Activated T-cell treated with anti-CD3 and anti-CD28 coated beads, Interleukin-2, amount 50 U/mL, for 4 hours (primary cell): ENCODE results near the gene SGSM2. TPM values are rescaled to one million over a fixed set of nuclear protein-coding genes. Genes with fewer than 3 reads are reported as not detected.

Experiments
- ATAC-seq, 2 donors: fragments of 200-7000 bp; cut with Tn5 transposase; one replicate each; pipeline ENCODE4 v1.10.0; 2021
- DNase-seq: peaks from one replicate; pipeline ENCODE4 v3.0.0-alpha.2; 2020
- H3K27me3 Mint-ChIP-seq: one replicate; pipeline ENCODE4 v1.8.0; 2021; ENCODE audit warnings: low read depth, mixed read lengths
- H3K36me3 Mint-ChIP-seq: one replicate; pipeline ENCODE4 v1.8.0; 2022; ENCODE audit warnings: mixed read lengths; ENCODE audit not compliant: insufficient read depth
- H3K4me1 Mint-ChIP-seq: one replicate; pipeline ENCODE4 v1.8.0; 2021; ENCODE audit warnings: low read depth, mixed read lengths
- H3K4me3 Mint-ChIP-seq: one replicate; pipeline ENCODE4 v1.8.0; 2021; ENCODE audit warnings: mild to moderate bottlenecking, moderate library complexity, mixed read lengths
- H3K9me3 Mint-ChIP-seq: one replicate; pipeline ENCODE4 v1.8.0; 2021; ENCODE audit warnings: mixed read lengths
- total RNA-seq, 3 donors: library from RNA; stranded (reverse); gene quantifications; one replicate each; pipeline ENCODE4 v1.2.1, GENCODE V29; 2021

SGSM2 gene
- total RNA-seq, 3 donors from 2014 or later: 40.1 to 41.3 (median 40.6) TPM

DNA sequence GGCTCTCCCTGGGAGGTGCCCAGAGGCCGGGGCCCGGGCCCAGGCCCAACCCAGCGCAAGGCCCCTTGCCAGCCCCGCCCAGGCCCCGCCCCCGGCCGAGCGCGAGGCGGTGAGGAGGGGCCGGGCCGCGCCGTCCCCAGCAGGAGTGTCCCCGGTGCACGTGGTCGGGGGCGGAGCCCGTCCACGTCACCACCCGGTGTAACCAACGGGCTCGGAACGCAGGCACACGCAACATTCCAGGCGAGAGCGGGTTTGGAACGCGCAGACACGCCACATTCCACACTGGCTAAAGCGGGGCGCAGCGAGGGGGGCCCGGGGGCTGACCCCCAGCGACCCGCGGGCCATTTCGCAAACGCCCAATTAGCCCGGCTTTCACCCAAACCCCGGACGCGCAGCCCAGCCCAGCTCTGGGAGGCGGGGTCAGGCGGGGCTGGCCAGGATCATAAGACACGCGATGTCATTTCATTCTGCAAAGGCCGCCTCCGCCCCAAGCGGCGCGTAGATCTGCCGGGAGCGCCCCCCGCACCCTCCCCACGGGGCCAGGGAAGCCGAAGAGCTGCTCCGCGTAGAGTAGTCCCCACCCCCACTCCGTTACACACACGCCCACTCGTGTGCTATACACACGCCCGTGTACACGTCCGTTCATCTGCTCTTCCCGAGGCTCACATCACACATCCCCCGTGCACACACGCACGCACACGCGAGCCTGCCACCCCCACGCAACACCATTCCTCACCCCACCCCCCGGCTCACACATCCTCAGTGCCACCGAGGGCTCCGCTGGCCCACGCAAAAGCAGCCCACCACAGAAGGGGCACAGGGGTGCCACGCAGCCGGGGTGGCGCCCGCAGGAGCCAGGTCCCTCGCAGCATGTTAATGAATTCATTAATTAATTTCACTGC, 62.5 kb downstream of the SGSM2 start:
- peak overlapping the region; percentile 97 for H3K4me3 Mint-ChIP-seq
- H3K27me3 Mint-ChIP-seq: no peaks in the 10 kb centered on the region
- DNase-seq (peak; percentile 89), ATAC-seq (peak; percentile 61 to 62)
- no peaks in the 10 kb centered on the region for H3K9me3 Mint-ChIP-seq
- H3K4me1 Mint-ChIP-seq: peaks cover 46% of the 10 kb centered on the region
- H3K36me3 Mint-ChIP-seq: no peaks in the 10 kb centered on the region

DNA sequence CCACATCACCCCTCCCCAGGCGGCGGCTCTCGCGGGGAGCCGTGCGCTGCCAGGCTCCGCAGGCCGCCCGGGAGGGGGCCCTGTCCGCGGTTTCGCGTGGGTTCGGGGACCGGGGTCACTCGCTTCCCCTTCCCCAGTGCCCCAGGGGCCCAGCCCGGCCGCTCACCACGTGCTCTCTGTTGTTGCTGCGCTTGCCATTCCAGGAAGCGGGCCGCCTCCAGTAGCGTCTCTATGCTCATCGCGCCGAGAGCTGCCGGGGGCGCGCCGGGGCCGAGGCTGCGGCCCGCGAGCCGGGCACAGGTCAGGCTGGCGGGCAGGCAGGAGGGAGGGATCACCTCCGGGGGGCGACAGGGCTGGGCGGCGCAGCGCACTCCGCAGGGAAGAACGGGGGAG, 63.2 kb downstream of the SGSM2 start:
- H3K36me3 Mint-ChIP-seq: no peaks in the 10 kb centered on the region
- H3K4me3 Mint-ChIP-seq: peak overlapping the region; percentile 97
- H3K27me3 Mint-ChIP-seq: no peaks in the 10 kb centered on the region
- H3K9me3 Mint-ChIP-seq: no peaks in the 10 kb centered on the region
- peak in 1 of 2 donors; percentile 3 for ATAC-seq
- DNase-seq: peak; percentile 50
- peaks cover 48% of the 10 kb centered on the region for H3K4me1 Mint-ChIP-seq

DNA sequence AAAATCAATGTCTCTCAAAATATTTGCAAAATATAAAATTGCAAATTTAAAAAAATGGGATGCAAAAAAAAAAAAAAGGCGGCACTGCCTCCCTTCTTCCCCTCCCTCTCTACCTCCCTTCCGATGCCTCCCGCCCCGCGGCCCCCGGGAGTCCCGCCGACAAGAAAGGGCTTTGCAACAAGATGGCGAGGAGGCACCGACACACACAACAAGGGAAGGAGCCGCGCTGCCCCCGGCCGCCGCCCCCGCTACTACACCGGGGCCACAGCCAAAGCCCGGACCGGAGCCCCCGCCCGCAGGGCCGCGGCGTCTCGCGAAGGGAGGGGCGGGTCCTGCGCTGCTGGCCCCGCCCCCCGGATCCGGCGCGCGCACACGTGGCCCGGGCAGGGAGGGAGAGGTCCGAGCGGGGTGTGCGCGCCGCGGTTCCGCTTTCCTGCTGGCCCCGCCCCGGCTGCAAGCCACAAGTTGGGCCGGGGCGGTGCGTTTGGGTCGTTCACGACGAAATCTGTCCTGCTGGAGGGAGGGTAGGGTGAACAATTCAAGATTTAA, 63.6 kb downstream of the SGSM2 start, which contains the start of gene MNT:
MNT (minus strand) TSS at position 184 of the 549 bp plus-strand sequence. CDS start 348 bp downstream, outside the sequence.
- H3K4me1 Mint-ChIP-seq: peaks cover 44% of the 10 kb centered on the region
- H3K36me3 Mint-ChIP-seq: no peaks in the 10 kb centered on the region
- peak; percentile 93 for DNase-seq
- no peaks in the 10 kb centered on the region for H3K9me3 Mint-ChIP-seq
- peak; percentile 47 to 49 for ATAC-seq
- H3K27me3 Mint-ChIP-seq: no peaks in the 10 kb centered on the region
- peak within 1 kb of the TSS; percentile 97 for H3K4me3 Mint-ChIP-seq

DNA sequence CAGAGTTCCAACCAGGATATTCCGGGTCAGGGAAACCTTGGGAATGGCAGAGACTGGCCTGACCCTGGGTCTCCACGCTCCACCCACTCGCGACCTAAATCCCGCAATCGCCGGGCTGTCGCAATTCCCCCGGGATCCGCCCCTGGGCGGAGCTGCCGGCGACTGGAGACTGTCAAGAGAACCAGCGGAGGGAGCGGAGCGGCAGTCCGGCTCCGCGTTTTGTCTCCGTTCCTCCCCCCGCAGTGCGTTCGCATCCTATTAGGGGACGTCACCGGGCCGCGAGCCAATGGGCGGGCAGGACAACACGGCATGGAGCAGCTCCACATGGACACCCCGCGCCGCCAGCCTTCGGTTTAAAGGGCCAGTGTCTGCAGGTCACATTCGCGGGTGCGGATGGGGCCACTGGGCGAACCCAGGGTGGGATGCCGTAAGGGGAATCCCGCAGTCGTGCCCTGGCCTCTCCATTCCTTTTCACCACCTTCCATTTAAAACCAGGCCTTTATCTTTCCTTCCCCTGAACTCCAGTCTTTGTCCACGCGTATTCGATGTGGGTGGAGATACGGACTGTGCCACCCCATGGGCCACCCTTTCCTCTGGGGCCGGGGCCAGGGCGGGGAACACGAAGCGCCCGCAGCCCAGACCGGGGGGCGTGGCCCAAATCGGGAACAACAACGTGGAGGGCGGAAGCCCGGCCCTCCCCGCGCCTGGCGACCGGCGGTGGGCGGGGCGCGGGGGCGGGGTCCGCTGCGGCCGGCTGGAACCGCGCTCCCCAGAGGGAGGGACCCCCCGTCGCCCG, 64.3 kb downstream of the SGSM2 start:
- peak; percentile 99 for DNase-seq
- Mint-ChIP-seq H3K4me3 (peak overlapping the region; percentile 97), H3K27me3 (no peaks in the 10 kb centered on the region), H3K4me1 (peaks cover 40% of the 10 kb centered on the region), H3K36me3 (no peaks in the 10 kb centered on the region), H3K9me3 (no peaks in the 10 kb centered on the region)
- peak; percentile 55 to 59 for ATAC-seq

DNA sequence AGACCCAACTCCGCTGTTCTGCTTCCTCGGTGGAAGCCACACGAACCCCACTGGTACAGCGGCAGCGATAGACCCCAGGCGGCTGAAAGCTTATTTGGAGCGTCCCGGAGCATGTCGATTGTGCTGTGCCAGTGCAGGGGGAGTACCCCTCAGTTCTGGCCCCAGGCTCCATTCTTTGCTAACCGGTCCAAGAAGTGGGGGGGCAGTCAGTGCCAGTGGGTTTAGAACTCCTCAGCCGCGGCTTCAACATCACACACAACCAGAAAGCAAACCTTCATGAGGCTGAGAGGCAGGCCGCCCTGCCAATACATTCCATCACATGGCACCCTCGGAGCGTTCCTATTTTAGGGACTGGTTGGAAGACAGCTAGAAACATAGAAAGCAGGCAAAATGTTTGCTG, 65.2 kb downstream of the SGSM2 start:
- Mint-ChIP-seq H3K36me3 (no peaks in the 10 kb centered on the region), H3K27me3 (no peaks in the 10 kb centered on the region), H3K4me3 (peak overlapping the region; percentile 77), H3K4me1 (peaks cover 40% of the 10 kb centered on the region), H3K9me3 (no peaks in the 10 kb centered on the region)
- DNase-seq (no peak), ATAC-seq (no peak)

DNA sequence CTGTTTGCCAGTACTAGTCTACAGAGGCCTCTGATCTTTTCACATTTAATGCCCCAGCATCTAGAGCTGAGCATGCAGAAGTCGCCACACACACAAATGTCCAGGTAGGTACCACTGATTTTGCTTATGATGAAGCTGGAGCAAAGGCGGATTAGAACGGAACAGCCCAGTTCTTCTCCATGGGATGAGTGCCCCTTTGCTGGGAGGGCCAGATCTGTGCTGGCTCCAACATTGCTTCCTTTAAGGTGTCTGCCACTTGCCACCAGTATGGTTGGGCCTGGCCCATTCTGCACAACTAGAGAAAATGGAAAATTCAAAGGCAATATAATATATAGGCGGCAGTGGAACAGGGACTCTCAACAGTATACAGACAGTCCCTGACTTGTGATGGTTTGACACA, 65.7 kb downstream of the SGSM2 start:
- Mint-ChIP-seq H3K4me3 (peak overlapping the region; percentile 77), H3K4me1 (peaks cover 35% of the 10 kb centered on the region), H3K27me3 (no peaks in the 10 kb centered on the region), H3K9me3 (no peaks in the 10 kb centered on the region), H3K36me3 (no peaks in the 10 kb centered on the region)
- ATAC-seq (no peak), DNase-seq (no peak)

DNA sequence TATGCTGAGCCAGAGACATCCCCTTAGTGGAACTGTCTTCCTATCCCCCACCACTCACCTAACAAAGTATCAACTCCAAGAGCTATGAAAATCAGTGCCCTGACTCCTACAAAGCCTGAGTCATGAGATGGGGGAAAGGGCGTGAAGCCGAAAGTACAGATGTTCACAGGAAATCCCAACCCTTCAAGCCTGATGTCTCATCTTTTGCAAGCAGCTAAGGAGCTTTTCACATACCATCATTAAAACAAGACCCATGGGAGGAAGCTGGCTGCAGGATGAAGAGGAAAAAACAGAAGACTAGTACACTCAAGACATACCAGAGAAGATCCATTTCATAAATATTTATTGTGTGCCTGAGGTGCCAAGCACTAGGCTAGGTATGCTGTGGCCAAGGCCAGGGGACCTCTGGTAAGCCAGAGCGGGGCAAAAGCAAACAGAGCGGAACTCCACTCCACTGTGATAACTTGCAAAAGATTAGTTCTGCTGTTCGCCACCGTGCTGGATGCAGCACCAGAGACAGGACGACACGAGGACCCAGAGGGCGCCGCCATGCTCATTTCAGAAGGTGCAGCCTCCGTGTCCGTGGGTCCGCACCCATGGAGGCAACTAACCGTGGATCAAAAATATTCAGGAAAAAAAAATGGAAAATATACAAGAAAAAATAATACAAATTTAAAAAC, 68.1 kb downstream of the SGSM2 start:
- Mint-ChIP-seq H3K9me3 (no peaks in the 10 kb centered on the region), H3K4me1 (peaks cover 24% of the 10 kb centered on the region), H3K4me3 (no peak overlapping the region), H3K27me3 (no peaks in the 10 kb centered on the region), H3K36me3 (no peaks in the 10 kb centered on the region)
- ATAC-seq (no peak), DNase-seq (no peak)

DNA sequence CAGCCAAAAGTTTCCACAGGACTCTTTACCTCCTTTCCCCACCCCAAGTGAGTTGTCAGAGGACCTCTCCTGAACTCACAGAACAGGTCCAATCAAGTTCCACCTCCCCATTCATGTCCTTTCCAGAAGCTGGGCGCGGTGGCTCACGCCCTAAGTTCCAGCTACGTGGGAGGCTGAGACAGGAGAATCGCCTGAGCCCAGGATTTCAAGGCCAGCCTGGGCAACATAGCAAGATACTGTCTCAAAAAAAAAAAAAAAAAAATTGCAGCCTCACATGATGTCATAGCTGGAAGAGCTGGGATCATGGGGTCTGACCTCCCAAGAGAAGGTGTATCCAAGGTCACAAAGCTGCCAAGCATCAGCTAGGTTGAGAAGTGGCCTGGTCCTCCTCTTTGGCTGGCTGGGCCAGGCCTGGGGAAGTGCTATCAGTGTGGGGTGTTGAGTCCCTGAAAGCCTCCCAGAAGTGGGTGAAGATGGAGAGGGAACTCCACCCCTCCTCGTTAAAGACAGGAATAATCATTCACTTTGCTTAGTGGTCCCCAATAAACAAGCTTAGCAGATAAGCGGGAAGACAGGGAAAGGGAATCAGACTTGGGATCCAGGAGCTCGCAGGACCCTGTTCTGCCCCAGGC, 69.1 kb downstream of the SGSM2 start:
- Mint-ChIP-seq H3K36me3 (peaks cover 5% of the 10 kb centered on the region), H3K4me3 (no peak overlapping the region), H3K4me1 (peaks cover 24% of the 10 kb centered on the region), H3K9me3 (no peaks in the 10 kb centered on the region), H3K27me3 (no peaks in the 10 kb centered on the region)
- ATAC-seq (no peak), DNase-seq (no peak)

DNA sequence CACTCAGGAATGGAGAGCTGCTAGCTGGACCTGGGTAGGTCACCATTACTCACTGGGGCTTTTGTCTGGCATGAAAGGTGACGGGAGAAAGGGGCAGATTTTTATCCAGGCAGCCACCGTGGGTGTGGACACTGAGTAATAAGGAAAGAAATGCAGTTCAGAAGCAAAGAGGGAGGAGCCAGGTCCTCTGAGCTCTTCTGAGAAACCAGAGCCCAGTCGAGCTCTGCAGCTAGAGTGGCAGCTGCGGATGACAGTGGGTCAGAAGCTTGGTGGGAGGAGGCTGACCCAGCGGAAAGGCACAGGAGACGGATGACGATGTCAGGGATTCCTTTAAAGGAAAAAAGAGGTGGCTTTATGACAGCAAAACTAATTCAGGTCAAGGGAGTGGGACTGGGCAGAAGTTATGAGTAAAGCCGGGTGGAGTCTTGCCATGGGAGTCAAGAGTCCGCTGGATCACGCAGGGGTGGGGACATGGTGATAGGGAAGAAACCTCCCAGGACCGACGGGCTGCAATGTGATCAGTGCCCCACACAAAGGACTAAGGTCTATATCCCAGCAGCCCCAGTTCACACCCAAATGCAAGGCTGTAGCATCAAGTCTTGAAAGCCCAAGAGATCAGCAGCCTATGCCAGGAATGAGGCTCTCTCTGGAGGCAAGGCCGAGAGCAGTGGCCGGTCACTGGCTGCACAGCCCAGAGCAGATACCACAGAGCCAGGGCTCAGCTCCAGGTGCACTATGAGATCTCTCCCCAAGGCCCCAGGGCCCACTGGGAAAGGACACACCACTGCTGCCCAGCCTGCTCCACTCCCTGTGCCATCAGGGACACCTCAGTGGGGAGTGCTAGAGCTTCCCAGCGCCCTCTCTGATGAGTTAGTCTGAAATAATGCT, 69.8 kb downstream of the SGSM2 start:
- ATAC-seq (peak in 1 of 2 donors; percentile 19), DNase-seq (no peak)
- H3K27me3 Mint-ChIP-seq: no peaks in the 10 kb centered on the region
- no peaks in the 10 kb centered on the region for H3K9me3 Mint-ChIP-seq
- no peak overlapping the region for H3K4me3 Mint-ChIP-seq
- peaks cover 5% of the 10 kb centered on the region for H3K36me3 Mint-ChIP-seq
- H3K4me1 Mint-ChIP-seq: peaks cover 20% of the 10 kb centered on the region

DNA sequence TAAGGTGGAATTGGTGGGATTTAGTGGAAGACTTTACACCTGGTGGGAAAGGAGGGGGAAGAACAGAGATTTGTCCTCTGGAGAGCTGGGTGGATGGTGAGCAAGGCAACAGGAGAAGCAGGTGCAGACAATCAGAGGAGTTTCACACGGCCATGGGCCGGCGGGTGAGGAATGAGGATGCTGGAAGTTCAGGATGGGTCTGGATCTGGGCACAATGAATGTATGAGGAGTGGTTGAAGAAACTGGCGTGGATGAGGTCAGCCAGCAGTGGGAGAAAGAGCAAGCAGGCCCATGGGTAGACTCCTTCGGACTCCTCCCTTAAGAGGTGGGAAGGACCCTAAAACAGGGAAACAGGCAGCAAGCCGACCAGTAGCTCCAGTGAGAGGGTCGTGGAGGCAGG, 73.7 kb downstream of the SGSM2 start:
- Mint-ChIP-seq H3K36me3 (peaks cover 9% of the 10 kb centered on the region), H3K9me3 (no peaks in the 10 kb centered on the region), H3K27me3 (no peaks in the 10 kb centered on the region), H3K4me1 (peaks cover 7% of the 10 kb centered on the region), H3K4me3 (no peak overlapping the region)
- DNase-seq (no peak), ATAC-seq (no peak)

DNA sequence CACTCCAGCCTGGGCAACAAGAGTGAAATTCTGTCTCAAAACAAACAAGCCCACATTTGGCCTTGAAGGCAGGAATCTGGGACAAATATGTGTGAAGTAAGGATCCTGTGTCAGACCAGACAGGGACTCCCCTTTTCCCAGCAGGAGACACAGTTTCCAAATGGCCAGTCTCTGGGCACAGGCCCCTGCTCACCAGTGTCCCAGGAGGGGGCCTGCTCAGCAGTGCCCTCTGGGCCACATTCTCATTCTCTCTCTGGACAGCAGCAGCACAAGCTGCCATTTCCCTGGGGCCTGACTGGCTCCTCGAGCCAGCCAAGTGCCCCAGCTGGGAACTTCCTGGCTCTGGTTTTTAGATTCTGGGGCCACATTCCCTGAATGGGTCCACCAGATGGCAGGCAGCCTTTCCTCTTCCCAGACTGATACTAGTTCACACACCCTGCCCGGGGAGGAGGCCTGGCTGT, 75.3 kb downstream of the SGSM2 start:
- no peak overlapping the region for H3K4me3 Mint-ChIP-seq
- no peaks in the 10 kb centered on the region for H3K4me1 Mint-ChIP-seq
- no peak for DNase-seq
- no peaks in the 10 kb centered on the region for H3K27me3 Mint-ChIP-seq
- H3K36me3 Mint-ChIP-seq: peaks cover 12% of the 10 kb centered on the region
- no peaks in the 10 kb centered on the region for H3K9me3 Mint-ChIP-seq
- no peak for ATAC-seq

DNA sequence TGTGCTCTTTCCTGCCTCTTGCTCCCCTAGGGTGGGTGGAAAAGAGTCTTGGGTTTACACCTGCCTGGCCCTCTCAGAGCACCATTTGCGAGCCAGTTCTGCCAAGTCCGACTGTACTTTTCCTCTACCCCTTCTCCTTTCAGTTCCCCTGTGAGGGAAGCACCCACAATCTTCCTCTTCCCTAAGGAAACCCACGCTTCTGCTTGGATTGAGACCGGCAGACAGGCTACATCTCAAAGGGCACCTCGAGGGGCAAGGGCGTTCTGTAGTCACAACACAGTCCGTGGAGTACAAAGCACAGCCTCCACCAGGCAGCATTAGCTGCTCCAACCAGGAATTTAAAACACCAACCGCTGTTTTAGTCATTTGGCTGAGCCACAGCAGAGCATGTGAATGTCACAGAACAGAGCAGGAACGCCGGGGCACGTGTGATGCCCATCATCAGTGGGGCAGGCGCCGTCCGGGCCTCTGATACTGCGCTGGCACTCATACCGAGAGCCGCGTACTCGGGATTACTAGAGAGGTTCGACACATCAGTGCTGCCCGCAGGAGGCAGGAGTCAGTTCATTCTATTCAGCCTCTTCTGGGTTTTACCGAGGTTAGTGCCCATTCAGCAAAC, 77.3 kb downstream of the SGSM2 start:
- ATAC-seq (no peak), DNase-seq (no peak)
- Mint-ChIP-seq H3K4me1 (no peaks in the 10 kb centered on the region), H3K9me3 (no peaks in the 10 kb centered on the region), H3K36me3 (peaks cover 16% of the 10 kb centered on the region), H3K27me3 (no peaks in the 10 kb centered on the region), H3K4me3 (no peak overlapping the region)
